ENCODE measurements around the gene PHF21A. TPM values are rescaled to one million over a fixed set of nuclear protein-coding genes. Genes with fewer than 3 reads are reported as not detected.
A peak's percentile ranks its signal among the peaks of the same experiment; 100 is the strongest.

The PHF21A gene
- total RNA-seq, 4 donors from 2014 or later = 11.2 to 22.3 (median 15.9) TPM

- no peak overlapping the region for H3K27ac ChIP-seq
- intact Hi-C loops (cut with DNase I) = no loop called here
- no peak overlapping the region for H3K4me3 ChIP-seq
- DNase-seq = no peak
- 27 to 35% methylated on average over 2 of the region's 2 CpGs for WGBS, 2 donors
- no peaks in the 10 kb centered on the region for H3K27me3 ChIP-seq
- no peaks in the 10 kb centered on the region for H3K9me3 ChIP-seq
- peaks cover 0 to 14% (median 0%) of the 10 kb centered on the region in 3 donors for H3K4me1 ChIP-seq
- no peak for TF ChIP-seq POLR2A (IDR thresholded peaks at IDR 0.05)
- TF ChIP-seq, protein P1, sequence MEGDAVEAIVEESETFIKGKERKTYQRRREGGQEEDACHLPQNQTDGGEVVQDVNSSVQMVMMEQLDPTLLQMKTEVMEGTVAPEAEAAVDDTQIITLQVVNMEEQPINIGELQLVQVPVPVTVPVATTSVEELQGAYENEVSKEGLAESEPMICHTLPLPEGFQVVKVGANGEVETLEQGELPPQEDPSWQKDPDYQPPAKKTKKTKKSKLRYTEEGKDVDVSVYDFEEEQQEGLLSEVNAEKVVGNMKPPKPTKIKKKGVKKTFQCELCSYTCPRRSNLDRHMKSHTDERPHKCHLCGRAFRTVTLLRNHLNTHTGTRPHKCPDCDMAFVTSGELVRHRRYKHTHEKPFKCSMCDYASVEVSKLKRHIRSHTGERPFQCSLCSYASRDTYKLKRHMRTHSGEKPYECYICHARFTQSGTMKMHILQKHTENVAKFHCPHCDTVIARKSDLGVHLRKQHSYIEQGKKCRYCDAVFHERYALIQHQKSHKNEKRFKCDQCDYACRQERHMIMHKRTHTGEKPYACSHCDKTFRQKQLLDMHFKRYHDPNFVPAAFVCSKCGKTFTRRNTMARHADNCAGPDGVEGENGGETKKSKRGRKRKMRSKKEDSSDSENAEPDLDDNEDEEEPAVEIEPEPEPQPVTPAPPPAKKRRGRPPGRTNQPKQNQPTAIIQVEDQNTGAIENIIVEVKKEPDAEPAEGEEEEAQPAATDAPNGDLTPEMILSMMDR (IDR thresholded peaks at IDR 0.05) = no peak
- no peaks in the 10 kb centered on the region for H3K36me3 ChIP-seq
These were observed 111.6 kb downstream of the PHF21A start for GRCh38 chr11:46009647-46010046.

GRCh38 chr11:46006418-46007070 lies 114.7 kb downstream of the PHF21A start:
- WGBS, 2 donors = 38% methylated on average over 5 of the region's 5 CpGs

GRCh38 chr11:46003572-46003971 lies 117.7 kb downstream of the PHF21A start:
- WGBS, 2 donors = 49 to 59% methylated on average over 2 of the region's 2 CpGs
- no peak for TF ChIP-seq POLR2A (IDR thresholded peaks at IDR 0.05)
- TF ChIP-seq, protein P1 (IDR thresholded peaks at IDR 0.05) = no peak
- DNase-seq = no peak
- Histone ChIP-seq H3K27me3 (no peaks in the 10 kb centered on the region), H3K4me3 (no peak overlapping the region), H3K36me3 (no peaks in the 10 kb centered on the region), H3K27ac (no peak overlapping the region), H3K9me3 (no peaks in the 10 kb centered on the region), H3K4me1 (peaks cover 0 to 24% (median 3%) of the 10 kb centered on the region in 3 donors)
- intact Hi-C loops (cut with DNase I) = no loop called here

More at GRCh38 chr11:46006418-46007070, 114.7 kb downstream of the PHF21A start:
- H3K4me1 ChIP-seq = peaks cover 0 to 33% (median 3%) of the 10 kb centered on the region in 3 donors
- H3K9me3 ChIP-seq = no peaks in the 10 kb centered on the region
- no peak overlapping the region for H3K4me3 ChIP-seq
- no peaks in the 10 kb centered on the region for H3K27me3 ChIP-seq
- H3K27ac ChIP-seq = no peak overlapping the region
- DNase-seq = no peak
- no peak for TF ChIP-seq POLR2A (IDR thresholded peaks at IDR 0.05)
- TF ChIP-seq, protein P1 (IDR thresholded peaks at IDR 0.05) = peak; percentile 56 to 76 (median 58)
- no peaks in the 10 kb centered on the region for H3K36me3 ChIP-seq
- intact Hi-C loops (cut with DNase I) = no loop called here

GRCh38 chr11:46002189-46002588 lies 119.1 kb downstream of the PHF21A start:
- no peaks in the 10 kb centered on the region for H3K9me3 ChIP-seq
- H3K27me3 ChIP-seq = no peaks in the 10 kb centered on the region
- H3K4me1 ChIP-seq = peaks cover 0 to 24% (median 3%) of the 10 kb centered on the region in 3 donors
- no peak for TF ChIP-seq POLR2A (IDR thresholded peaks at IDR 0.05)
- TF ChIP-seq, protein P1 (IDR thresholded peaks at IDR 0.05) = no peak
- no peak for DNase-seq
- no peaks in the 10 kb centered on the region for H3K36me3 ChIP-seq
- intact Hi-C loops (cut with DNase I) = no loop called here
- no peak overlapping the region for H3K27ac ChIP-seq
- no peak overlapping the region for H3K4me3 ChIP-seq

DNA sequence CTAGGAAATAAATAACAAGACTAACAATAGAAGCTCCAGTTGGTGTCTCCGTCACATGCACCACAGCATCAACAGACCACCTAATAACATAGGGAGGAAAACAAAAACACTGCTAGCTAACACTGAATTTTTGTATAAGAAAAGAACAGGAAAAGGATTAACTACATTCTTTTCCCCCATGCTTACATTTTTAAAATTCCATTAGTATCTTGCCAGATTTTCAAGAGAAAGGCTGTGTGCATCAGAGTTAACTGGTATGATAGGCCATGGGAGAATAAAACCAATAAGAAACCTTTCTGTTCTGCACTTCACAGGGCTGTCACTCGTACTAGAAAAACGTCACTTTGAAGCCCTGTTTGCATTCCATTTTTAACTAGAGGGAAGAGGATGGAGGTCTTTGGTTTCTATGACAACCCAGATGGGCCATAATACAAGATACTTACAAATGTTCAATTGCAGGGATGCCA lies 119.8 kb downstream of the PHF21A start:
- H3K9me3 ChIP-seq = no peaks in the 10 kb centered on the region

More for the DNA sequence above, 119.8 kb downstream of the PHF21A start:
- WGBS, 2 donors = 67 to 72% methylated on average over 3 of the region's 3 CpGs
- TF ChIP-seq POLR2A (IDR thresholded peaks at IDR 0.05) = no peak
- TF ChIP-seq, protein P1 (IDR thresholded peaks at IDR 0.05) = no peak
- H3K4me3 ChIP-seq = no peak overlapping the region
- intact Hi-C loops (cut with DNase I) = no loop called here
- peaks cover 0 to 31% (median 3%) of the 10 kb centered on the region in 3 donors for H3K4me1 ChIP-seq
- no peaks in the 10 kb centered on the region for H3K27me3 ChIP-seq
- no peak for DNase-seq
- no peaks in the 10 kb centered on the region for H3K36me3 ChIP-seq
- no peak overlapping the region for H3K27ac ChIP-seq
